22Rv1 (cell line): ENCODE measurements around the gene INPP5A.

Experiments used
- CTCF ChIP-seq: fragments of 450-650 bp; IDR thresholded peaks from 2 replicates; pipeline ENCODE4 v1.5.1; 2017; ENCODE audit warnings: mild to moderate bottlenecking
- ZFX ChIP-seq: fragments of 450-650 bp; IDR thresholded peaks from 2 replicates; pipeline ENCODE4 v1.6.1; 2017; ENCODE audit warnings: antibody characterized with exemption, borderline replicate concordance

GRCh38 chr10:132614431-132615340 lies 77.1 kb downstream of the INPP5A start:
- TF ChIP-seq CTCF (no peak), ZFX (no peak)
